Glutamatergic neuron (in vitro differentiated cells): ENCODE results near the gene CAPN14. TPM values are rescaled to one million over a fixed set of nuclear protein-coding genes. Genes with fewer than 3 reads are reported as not detected.

ENCODE experiments used
- DNase-seq: peaks from one replicate; pipeline ENCODE4 v3.0.0; 2022
- H3K27ac Mint-ChIP-seq: one replicate; pipeline ENCODE4 v1.8.0; 2020; ENCODE audit warnings: mild to moderate bottlenecking, mixed read lengths, inconsistent platforms; ENCODE audit not compliant: unreplicated experiment
- H3K27me3 Mint-ChIP-seq: one replicate; pipeline ENCODE4 v1.8.0; 2020; ENCODE audit warnings: mild to moderate bottlenecking, moderate library complexity, mixed read lengths, inconsistent platforms; ENCODE audit not compliant: unreplicated experiment
- H3K36me3 Mint-ChIP-seq: one replicate; pipeline ENCODE4 v1.8.0; 2020; ENCODE audit warnings: mild to moderate bottlenecking, mixed read lengths, inconsistent platforms; ENCODE audit not compliant: unreplicated experiment
- H3K4me1 Mint-ChIP-seq: one replicate; pipeline ENCODE4 v1.8.0; 2020; ENCODE audit warnings: mild to moderate bottlenecking, low read depth, mixed read lengths, inconsistent platforms; ENCODE audit not compliant: unreplicated experiment
- H3K4me3 Mint-ChIP-seq: one replicate; pipeline ENCODE4 v1.8.0; 2020; ENCODE audit warnings: mild to moderate bottlenecking, mixed read lengths, inconsistent platforms; ENCODE audit not compliant: unreplicated experiment
- H3K9me3 Mint-ChIP-seq: one replicate; pipeline ENCODE4 v1.8.0; 2020; ENCODE audit warnings: mild to moderate bottlenecking, moderate library complexity, mixed read lengths, inconsistent platforms; ENCODE audit not compliant: unreplicated experiment
- total RNA-seq: library from RNA; stranded (reverse); fragmentation: NEBNext Ultra II Directional; extraction: Animal tissue kit (Norgen Biotek cat#: 25700); gene quantifications from one replicate; pipeline ENCODE4 v1.2.1, GENCODE V29; 2021; ENCODE audit not compliant: unreplicated experiment
- TF ChIP-seq, protein P1 (sequence below): fragments of 200-600 bp; sonication (generic); IDR thresholded peaks from one replicate; pipeline ENCODE4 v1.5.0; 2021; ENCODE audit not compliant: partially characterized antibody, unreplicated experiment

CAPN14 gene
- total RNA-seq, 1 donor from 2014 or later = 0.25 TPM

GRCh38 chr2:31243053-31243452 is 25.7 kb upstream of the CAPN14 start:
- H3K36me3 Mint-ChIP-seq = no peaks in the 10 kb centered on the region

GRCh38 chr2:31241625-31242270 is 24.4 kb upstream of the CAPN14 start:
- H3K27ac Mint-ChIP-seq = no peak overlapping the region
- no peak for DNase-seq

More at GRCh38 chr2:31243053-31243452, 25.7 kb upstream of the CAPN14 start:
- Mint-ChIP-seq H3K27me3 (no peaks in the 10 kb centered on the region), H3K4me1 (no peaks in the 10 kb centered on the region), H3K27ac (no peak overlapping the region), H3K9me3 (peaks cover 1% of the 10 kb centered on the region), H3K4me3 (no peak overlapping the region)
- TF ChIP-seq, protein P1, sequence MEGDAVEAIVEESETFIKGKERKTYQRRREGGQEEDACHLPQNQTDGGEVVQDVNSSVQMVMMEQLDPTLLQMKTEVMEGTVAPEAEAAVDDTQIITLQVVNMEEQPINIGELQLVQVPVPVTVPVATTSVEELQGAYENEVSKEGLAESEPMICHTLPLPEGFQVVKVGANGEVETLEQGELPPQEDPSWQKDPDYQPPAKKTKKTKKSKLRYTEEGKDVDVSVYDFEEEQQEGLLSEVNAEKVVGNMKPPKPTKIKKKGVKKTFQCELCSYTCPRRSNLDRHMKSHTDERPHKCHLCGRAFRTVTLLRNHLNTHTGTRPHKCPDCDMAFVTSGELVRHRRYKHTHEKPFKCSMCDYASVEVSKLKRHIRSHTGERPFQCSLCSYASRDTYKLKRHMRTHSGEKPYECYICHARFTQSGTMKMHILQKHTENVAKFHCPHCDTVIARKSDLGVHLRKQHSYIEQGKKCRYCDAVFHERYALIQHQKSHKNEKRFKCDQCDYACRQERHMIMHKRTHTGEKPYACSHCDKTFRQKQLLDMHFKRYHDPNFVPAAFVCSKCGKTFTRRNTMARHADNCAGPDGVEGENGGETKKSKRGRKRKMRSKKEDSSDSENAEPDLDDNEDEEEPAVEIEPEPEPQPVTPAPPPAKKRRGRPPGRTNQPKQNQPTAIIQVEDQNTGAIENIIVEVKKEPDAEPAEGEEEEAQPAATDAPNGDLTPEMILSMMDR = no peak
- no peak for DNase-seq

DNA sequence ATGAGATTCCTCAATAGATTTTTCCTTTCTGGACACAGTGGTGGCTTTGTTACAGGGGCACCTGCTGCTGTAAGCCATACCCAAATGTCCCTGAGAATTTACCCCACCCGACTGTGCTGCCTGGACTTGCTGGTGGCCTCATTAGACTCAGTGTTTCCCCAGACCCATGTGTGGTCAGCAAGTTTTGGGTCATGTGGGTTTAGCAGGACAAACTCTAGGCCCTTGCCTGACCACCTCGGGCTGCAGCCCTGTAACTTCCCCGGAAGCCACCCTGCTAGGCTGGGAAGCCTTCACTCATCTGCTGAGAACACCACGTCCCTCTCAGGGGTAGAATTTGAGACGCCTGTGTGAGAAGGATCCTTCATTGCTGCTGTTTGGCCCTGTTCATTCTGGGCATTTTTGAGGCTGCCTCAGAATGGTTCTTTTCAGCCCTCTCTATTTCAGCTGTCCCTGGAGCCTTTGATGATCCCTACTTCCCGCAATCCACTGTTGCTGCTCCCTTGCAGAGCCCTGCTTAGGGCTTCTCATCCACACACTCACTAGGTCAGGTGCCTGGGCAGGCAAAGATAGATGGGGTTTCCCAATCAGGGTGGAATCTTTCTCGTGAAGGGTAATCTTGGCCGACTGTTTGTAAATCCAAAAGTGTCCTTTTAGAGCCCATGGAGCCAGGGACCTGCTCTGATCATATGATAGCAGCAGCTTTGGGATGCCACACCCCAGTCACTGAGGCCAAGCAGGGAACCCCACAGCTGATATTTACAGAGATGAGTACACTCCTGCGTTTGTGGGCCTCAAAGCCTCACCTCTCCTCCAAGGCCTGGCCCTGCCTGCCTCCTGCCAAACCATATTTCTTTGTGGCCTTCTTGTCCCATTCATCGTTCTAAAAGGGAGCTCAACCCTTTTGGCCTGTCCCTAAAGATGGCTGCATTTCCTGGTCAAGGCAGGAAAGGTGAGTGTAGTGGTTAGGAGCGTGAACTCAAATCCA is 23.4 kb upstream of the CAPN14 start:
- no peak for DNase-seq
- Mint-ChIP-seq H3K36me3 (no peaks in the 10 kb centered on the region), H3K27ac (no peak overlapping the region), H3K4me1 (peaks cover 7% of the 10 kb centered on the region), H3K4me3 (no peak overlapping the region), H3K9me3 (peaks cover 3% of the 10 kb centered on the region), H3K27me3 (no peaks in the 10 kb centered on the region)
- TF ChIP-seq, protein P1 = no peak

More at GRCh38 chr2:31241625-31242270, 24.4 kb upstream of the CAPN14 start:
- TF ChIP-seq, protein P1 = no peak
- Mint-ChIP-seq H3K9me3 (peaks cover 3% of the 10 kb centered on the region), H3K4me3 (no peak overlapping the region), H3K4me1 (peaks cover 2% of the 10 kb centered on the region), H3K36me3 (no peaks in the 10 kb centered on the region), H3K27me3 (no peaks in the 10 kb centered on the region)

DNA sequence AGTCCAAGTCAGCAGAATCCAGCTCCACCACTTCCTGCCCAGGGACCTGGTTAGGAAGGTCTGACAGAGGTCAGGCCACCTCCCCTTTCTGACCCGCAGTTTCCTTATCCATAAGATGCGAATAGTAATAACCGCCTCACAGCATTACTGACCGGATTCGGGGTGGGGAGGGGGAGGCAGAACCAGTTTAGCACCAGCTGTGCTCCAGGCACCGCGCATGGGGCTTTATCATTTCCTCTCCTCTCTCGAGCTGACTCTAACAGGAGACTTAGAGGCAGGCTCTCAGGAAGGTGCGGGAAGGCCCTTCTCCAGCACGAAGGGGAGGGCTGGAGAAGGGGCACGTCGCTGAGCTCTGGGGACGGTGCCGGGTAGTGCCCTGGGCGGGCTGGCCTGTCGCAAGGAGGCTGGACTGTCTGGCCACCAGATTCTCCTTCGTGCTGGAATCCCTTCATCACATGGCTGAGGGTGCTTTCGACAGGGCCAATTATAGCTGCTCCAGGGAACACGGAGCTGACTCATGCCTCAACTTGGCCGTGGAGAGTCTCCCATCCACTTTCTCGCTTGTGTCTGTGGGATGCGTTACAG is 22.4 kb upstream of the CAPN14 start:
- Mint-ChIP-seq H3K4me1 (peaks cover 9% of the 10 kb centered on the region), H3K4me3 (no peak overlapping the region), H3K27me3 (no peaks in the 10 kb centered on the region), H3K36me3 (no peaks in the 10 kb centered on the region), H3K27ac (no peak overlapping the region), H3K9me3 (peaks cover 4% of the 10 kb centered on the region)
- DNase-seq = no peak
- TF ChIP-seq, protein P1 = no peak
